ENCODE measurements around the gene CLDN16. TPM values are rescaled to one million over a fixed set of nuclear protein-coding genes. Genes with fewer than 3 reads are reported as not detected.

The CLDN16 gene
- total and polyA plus RNA-seq, 2 experiments from 2014 or later: 0.11 TPM; not detected in 1

GRCh38 chr3:190385731-190386688, 2.0 kb upstream of the CLDN16 start:
- Histone ChIP-seq H3K9ac (peak overlapping the region; percentile 56), H2AFZ (no peak overlapping the region), H3K36me3 (ENCODE audit: low read depth) (no peaks in the 10 kb centered on the region), H3K4me1 (ENCODE audit: insufficient read depth) (peaks cover 44% of the 10 kb centered on the region), H3K79me2 (ENCODE audit: insufficient read depth) (no peaks in the 10 kb centered on the region), H3K4me2 (ENCODE audit: unreplicated experiment) (peak overlapping the region; percentile 77), H3K9me2 (ENCODE audit: insufficient read depth) (no peaks in the 10 kb centered on the region), H3K9me3 (ENCODE audit: low read depth) (no peaks in the 10 kb centered on the region), H3K27me3 (replicated peaks; ENCODE audit: insufficient read depth) (no peaks in the 10 kb centered on the region), H3F3A (ENCODE audit: insufficient read depth) (peaks cover 45% of the 10 kb centered on the region), H3K4me3 (peak overlapping the region; percentile 55), H3K27ac (peak overlapping the region; percentile 81), H4K20me1 (ENCODE audit: insufficient read depth) (no peaks in the 10 kb centered on the region)
- 0 to 1% methylated on average over 8 of the region's 8 CpGs for WGBS, 2 experiments (ENCODE audit: low coverage in 1 of 2, low lambda C conversion rate in 2 of 2, missing lambda C conversion rate in 2 of 2)
- TF ChIP-seq EZH2 (IDR thresholded peaks at IDR 0.05; ENCODE audit: insufficient read depth, poor library complexity, severe bottlenecking) (no peak), EZH2phosphoT487 (IDR thresholded peaks at IDR 0.05; ENCODE audit: insufficient read depth, low read depth) (no peak)
- in situ Hi-C loops (cut with MboI): no loop called here
- peak; percentile 97 for DNase-seq

- peaks cover 24% of the 10 kb centered on the region for H3K4me1 ChIP-seq (ENCODE audit: insufficient read depth)
- no peaks in the 10 kb centered on the region for H4K20me1 ChIP-seq (ENCODE audit: insufficient read depth)
- H2AFZ ChIP-seq: no peak overlapping the region
- H3K4me2 ChIP-seq (ENCODE audit: unreplicated experiment): no peak overlapping the region
- H3K36me3 ChIP-seq (ENCODE audit: low read depth): no peaks in the 10 kb centered on the region
- no peak overlapping the region for H3K9ac ChIP-seq
- H3K9me2 ChIP-seq (ENCODE audit: insufficient read depth): no peaks in the 10 kb centered on the region
- H3K4me3 ChIP-seq: no peak overlapping the region
- H3K27ac ChIP-seq: no peak overlapping the region
- DNase-seq: no peak
- H3K27me3 ChIP-seq (replicated peaks; ENCODE audit: insufficient read depth): no peaks in the 10 kb centered on the region
- no peaks in the 10 kb centered on the region for H3K9me3 ChIP-seq (ENCODE audit: low read depth)
- no peaks in the 10 kb centered on the region for H3K79me2 ChIP-seq (ENCODE audit: insufficient read depth)
- TF ChIP-seq EZH2 (IDR thresholded peaks at IDR 0.05; ENCODE audit: insufficient read depth, poor library complexity, severe bottlenecking) (no peak), EZH2phosphoT487 (IDR thresholded peaks at IDR 0.05; ENCODE audit: insufficient read depth, low read depth) (no peak)
- 66 to 71% methylated on average over 3 of the region's 3 CpGs for WGBS, 2 experiments (ENCODE audit: low coverage in 1 of 2, low lambda C conversion rate in 2 of 2, missing lambda C conversion rate in 2 of 2)
- in situ Hi-C loops (cut with MboI): no loop called here
- H3F3A ChIP-seq (ENCODE audit: insufficient read depth): peaks cover 25% of the 10 kb centered on the region
These were observed 740 bp downstream of the CLDN16 start for GRCh38 chr3:190388703-190389102.

- no peaks in the 10 kb centered on the region for H3K79me2 ChIP-seq (ENCODE audit: insufficient read depth)
- H3K27ac ChIP-seq: no peak overlapping the region
- no peak overlapping the region for H3K4me2 ChIP-seq (ENCODE audit: unreplicated experiment)
- DNase-seq: no peak
- H3K9ac ChIP-seq: no peak overlapping the region
- H4K20me1 ChIP-seq (ENCODE audit: insufficient read depth): no peaks in the 10 kb centered on the region
- in situ Hi-C loops (cut with MboI): no loop called here
- no peaks in the 10 kb centered on the region for H3K9me2 ChIP-seq (ENCODE audit: insufficient read depth)
- TF ChIP-seq EZH2 (IDR thresholded peaks at IDR 0.05; ENCODE audit: insufficient read depth, poor library complexity, severe bottlenecking) (no peak), EZH2phosphoT487 (IDR thresholded peaks at IDR 0.05; ENCODE audit: insufficient read depth, low read depth) (no peak)
- no peaks in the 10 kb centered on the region for H3K27me3 ChIP-seq (replicated peaks; ENCODE audit: insufficient read depth)
- H3K4me1 ChIP-seq (ENCODE audit: insufficient read depth): no peaks in the 10 kb centered on the region
- no peaks in the 10 kb centered on the region for H3K36me3 ChIP-seq (ENCODE audit: low read depth)
- H3K9me3 ChIP-seq (ENCODE audit: low read depth): no peaks in the 10 kb centered on the region
- no peaks in the 10 kb centered on the region for H3F3A ChIP-seq (ENCODE audit: insufficient read depth)
- H3K4me3 ChIP-seq: no peak overlapping the region
- no peak overlapping the region for H2AFZ ChIP-seq
These were observed 8.0 kb downstream of the CLDN16 start for GRCh38 chr3:190396001-190396400.

- Histone ChIP-seq H3K9me3 (ENCODE audit: low read depth) (no peaks in the 10 kb centered on the region), H3K4me1 (ENCODE audit: insufficient read depth) (no peaks in the 10 kb centered on the region), H2AFZ (peak overlapping the region; percentile 48), H3K4me3 (no peak overlapping the region), H3K4me2 (ENCODE audit: unreplicated experiment) (no peak overlapping the region), H4K20me1 (ENCODE audit: insufficient read depth) (no peaks in the 10 kb centered on the region), H3K27me3 (replicated peaks; ENCODE audit: insufficient read depth) (no peaks in the 10 kb centered on the region), H3F3A (ENCODE audit: insufficient read depth) (no peaks in the 10 kb centered on the region), H3K36me3 (ENCODE audit: low read depth) (no peaks in the 10 kb centered on the region), H3K27ac (no peak overlapping the region), H3K79me2 (ENCODE audit: insufficient read depth) (no peaks in the 10 kb centered on the region), H3K9me2 (ENCODE audit: insufficient read depth) (no peaks in the 10 kb centered on the region), H3K9ac (no peak overlapping the region)
- 65 to 69% methylated on average over 4 of the region's 4 CpGs for WGBS, 2 experiments (ENCODE audit: low coverage in 1 of 2, low lambda C conversion rate in 2 of 2, missing lambda C conversion rate in 2 of 2)
- DNase-seq: no peak
- TF ChIP-seq EZH2phosphoT487 (IDR thresholded peaks at IDR 0.05; ENCODE audit: insufficient read depth, low read depth): no peak
- TF ChIP-seq EZH2 (IDR thresholded peaks at IDR 0.05; ENCODE audit: insufficient read depth, poor library complexity, severe bottlenecking): no peak
- in situ Hi-C loops (cut with MboI): no loop called here
These were observed 9.9 kb downstream of the CLDN16 start for GRCh38 chr3:190397889-190398288.

Measured in GM23248 (cell line).